HG02840 (cell line): ENCODE measurements around the gene GNAI1.
"Not testable (repeated sequence)": the region's sequence is repeated elsewhere in the genome, so short reads cannot be mapped to it uniquely, and the experiment has no call there.

ENCODE experiments used
- ATAC-seq: cut with Tn5 transposase; IDR thresholded peaks from one replicate; pipeline ENCODE4 v1.9.1; 2021; ENCODE audit warnings: mild to moderate bottlenecking, moderate library complexity, moderate number of reproducible peaks; ENCODE audit not compliant: unreplicated experiment, low FRiP score

Gene GNAI1

DNA sequence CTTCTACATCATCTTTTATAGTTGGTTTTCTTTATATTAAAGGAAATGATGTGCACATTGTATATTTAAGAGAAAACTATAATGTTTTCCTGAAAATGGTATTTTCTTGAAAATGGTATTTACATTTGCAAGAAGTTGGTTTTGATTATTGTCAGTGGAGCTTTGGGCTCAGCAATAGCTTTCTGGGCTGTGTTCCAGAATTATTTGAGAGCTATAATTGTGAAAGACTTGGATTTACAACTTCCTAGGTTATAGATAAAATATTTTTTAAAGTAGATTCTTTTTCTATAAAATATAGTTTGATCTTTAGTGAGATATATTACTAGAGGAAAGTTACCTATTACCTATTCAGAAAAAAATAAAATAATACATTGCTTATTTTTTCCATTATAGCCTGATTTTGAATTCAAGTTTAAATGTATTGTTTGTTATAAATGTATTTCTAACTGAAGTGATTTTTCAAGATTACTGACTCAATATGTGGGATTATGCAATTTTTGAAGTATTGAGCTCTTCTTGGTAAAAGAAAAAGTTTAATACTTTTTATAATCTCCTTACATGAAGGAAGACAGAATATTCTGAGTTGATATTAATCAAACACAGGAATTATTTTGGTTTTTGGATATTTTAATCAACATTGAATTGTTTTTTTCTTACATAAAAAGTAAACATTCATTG is 20.2 kb downstream of the GNAI1 start:
- no peak for ATAC-seq

DNA sequence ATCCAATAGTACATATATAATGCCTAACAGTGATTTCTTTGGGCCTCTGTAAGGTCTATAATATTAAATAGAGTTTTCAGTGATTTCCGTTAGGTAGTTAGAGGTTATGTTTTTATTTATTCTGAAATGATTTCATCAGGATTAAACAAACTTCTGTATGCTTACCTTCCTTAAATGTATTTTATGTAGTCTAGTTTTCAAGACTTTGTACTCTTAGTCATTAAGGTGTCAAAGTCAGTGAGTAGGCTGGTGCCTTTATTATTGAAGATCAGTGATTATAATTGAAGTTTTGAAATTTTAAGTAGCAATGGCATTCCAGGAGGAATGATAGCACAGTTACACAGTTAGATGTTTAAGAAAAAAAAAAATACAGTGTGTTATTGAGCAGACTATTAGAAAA is 20.7 kb downstream of the GNAI1 start:
- ATAC-seq = no peak

DNA sequence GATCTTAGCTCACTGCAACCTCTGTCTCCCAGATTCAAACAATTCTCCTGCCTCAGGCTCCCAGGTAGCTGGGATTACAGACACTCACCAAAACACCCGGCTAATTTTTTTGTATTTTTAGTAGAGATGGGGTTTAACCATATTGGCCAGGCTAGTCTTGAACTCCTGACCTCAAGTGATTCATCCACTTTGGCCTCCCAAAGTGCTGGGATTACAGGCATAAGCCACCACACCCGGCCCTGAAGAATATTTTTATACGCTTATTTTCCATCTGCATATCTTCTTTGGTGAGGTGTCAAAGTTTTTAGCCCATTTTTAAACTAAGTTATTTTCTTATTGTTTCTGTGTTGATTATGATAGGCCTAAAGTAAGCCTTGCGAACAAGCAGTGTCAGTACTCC is 23.1 kb downstream of the GNAI1 start:
- ATAC-seq = not testable (repeated sequence)

DNA sequence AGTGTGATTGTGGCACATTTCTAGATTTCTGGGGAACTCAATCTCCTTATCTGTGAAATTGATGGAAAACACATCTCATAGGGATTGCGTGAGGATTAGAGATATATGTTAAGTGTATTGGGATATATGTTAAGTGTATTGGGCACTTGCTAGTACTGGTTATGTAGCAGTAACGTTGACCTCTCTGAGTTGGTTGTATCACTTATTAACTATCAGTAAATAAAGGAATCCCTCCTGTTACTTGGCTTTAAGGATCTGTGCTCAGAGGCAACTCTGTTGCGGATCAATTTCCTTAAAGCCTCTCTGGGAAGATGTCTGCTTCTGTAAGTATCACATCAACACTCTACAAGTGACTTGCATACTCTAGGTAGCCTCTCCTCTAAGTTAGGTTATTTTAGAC is 25.2 kb downstream of the GNAI1 start:
- ATAC-seq = no peak

DNA sequence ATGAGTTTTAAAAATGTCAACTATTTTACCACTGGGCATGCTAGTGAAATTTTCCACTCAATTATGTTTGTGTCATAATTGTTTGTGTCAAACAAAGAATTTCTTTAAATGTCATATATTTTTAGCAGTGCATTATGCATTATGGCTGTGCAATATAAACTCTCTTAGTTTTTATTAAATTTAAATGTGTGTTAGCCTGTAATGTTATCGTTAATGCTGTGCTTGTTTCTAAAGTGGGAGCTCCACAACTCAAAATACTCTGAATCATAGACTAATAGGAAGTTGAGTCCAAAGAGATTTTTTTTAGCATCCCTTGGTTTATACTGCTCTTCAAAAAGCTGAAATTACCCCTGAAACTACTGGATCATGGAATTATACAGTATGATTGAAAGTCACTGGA is 26.8 kb downstream of the GNAI1 start:
- ATAC-seq = no peak

DNA sequence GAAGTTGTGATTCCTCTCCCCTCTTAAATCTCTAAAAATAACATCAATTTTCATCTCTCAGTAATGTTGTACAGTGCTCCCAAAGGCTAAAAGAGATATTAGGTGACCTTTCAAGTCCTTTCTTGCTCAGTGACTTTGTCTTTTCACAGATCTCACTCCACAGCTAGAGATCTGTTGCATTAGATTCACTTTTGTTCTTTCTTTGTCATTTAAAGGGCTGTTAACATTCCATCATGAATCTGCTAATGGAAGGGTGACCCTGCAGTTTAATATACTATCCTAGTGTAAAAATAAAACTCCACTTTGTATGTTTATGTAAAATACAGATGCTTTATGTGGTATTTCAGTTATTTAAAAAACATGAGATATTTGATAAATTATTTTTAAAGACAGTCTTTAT is 30.5 kb downstream of the GNAI1 start:
- no peak for ATAC-seq

DNA sequence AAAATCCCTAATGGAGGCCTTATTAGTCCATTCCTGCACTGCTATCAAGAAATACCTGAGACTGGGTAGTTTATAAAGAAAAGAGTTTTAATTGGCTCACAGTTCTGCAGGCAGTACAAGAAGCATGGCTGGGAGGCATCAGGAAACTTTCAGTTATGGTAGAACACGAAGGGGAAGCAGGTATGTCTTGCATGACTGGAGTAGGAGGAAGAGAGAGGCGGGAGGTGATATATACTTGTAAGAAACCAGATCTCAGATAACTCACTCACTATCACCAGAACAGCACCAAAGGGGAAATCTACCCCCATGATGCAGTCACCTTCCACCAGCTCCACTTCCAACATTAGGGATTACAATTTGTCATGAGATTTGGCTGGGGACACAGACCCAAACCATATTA is 35.8 kb downstream of the GNAI1 start:
- ATAC-seq = no peak

DNA sequence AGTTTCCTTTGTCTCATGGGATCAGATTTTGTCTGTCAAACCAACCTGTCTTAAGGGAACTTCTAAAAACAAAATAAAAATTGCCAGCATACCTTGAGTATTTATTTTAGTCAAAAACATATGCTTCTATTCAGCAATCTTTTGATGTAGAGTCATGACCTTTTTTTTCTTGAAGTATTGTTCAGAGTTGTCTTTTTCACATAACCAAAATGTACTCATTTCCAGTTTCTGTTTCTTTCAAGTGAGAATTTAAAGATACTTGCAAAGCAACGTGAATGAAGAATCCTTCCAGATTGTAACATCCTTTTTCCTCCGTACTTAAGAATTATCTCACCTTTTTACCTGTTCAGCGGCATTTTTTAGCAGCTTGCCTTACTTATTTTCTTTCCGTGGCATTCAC is 37.8 kb downstream of the GNAI1 start:
- ATAC-seq = no peak

DNA sequence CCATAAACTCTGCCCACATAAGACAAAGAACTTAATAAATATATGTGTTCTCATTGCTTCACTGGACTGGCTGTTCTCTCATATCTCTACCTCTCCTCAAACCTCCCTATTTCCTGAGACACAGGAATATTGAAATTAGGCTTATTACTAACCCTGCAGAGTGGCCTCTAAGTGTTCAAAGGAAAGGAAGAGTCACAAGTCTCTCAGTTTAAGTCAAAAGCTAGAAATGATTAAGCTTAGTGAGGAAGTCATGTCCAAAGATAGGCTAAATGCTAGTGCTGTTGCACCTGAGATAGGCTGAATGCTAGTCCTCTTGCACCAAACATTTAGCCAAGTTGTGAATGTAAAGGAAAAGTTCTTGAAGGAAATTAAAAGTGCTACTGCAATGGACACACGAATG is 41.1 kb downstream of the GNAI1 start:
- no peak for ATAC-seq

DNA sequence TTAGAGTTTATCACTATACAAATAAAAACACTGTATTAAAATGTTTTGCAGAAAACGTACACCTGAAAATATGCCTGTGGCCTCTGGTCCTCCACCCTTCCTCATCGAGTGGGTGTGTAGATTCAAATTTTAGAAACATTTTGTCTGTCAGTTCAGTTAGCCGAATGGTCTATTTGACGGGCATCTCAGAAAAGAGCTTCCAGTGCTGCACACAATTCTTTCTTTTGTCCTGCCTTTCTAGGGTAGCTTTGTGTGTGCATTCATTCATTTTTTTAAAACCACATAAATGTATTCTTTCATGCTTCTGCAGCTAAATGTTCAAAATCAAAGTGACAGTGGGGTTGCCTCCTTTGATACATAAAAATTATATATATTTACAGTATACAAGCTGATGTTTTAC is 46.8 kb downstream of the GNAI1 start:
- ATAC-seq = no peak

DNA sequence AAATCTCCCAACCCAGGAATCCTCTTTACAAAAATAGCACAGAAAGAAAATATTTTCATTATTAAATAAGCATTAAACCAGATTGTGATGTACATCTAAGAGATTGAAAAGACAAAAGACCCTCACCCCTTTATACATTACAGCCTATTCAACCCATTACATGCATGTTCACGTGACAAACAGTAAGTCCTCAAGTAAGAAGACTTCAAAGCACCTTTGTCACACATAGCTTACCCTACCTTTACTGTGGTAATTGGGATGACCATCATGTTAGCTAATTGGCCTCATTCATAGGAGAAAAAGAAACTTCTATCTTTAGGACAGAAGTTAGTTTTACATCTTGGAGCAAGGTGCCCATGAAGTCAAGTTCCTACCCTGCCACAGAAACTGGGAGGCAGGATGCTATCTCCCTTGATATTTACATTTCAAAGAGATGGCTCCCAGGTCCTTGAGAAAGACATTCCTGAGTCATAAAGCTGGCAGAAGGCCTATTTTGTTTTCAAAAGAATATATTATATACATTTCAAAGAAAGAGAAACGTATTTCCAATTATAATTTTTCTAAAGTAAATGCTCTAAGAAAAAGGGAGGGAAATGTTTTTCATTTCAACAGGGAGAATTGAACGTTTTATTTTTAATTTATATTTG is 48.1 kb downstream of the GNAI1 start:
- no peak for ATAC-seq

DNA sequence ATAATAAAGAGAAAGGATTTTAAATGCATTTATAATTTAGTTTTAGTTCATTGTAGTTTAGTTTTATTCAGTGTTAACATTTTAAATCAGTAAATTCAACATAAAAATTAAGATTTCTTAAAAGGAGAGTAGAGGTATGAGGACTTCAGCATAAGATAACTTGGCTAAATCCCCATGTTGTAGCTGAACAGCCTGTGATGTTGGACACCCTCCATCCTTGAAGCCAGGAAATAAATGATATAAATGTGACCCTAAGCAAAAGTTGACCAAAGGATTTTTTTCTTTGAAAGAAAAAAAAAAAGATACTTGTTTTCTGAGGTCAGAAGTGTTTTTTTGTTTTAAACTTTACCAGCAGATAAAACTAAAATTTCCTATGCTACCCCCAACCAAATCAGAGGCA is 48.7 kb downstream of the GNAI1 start:
- no peak for ATAC-seq

DNA sequence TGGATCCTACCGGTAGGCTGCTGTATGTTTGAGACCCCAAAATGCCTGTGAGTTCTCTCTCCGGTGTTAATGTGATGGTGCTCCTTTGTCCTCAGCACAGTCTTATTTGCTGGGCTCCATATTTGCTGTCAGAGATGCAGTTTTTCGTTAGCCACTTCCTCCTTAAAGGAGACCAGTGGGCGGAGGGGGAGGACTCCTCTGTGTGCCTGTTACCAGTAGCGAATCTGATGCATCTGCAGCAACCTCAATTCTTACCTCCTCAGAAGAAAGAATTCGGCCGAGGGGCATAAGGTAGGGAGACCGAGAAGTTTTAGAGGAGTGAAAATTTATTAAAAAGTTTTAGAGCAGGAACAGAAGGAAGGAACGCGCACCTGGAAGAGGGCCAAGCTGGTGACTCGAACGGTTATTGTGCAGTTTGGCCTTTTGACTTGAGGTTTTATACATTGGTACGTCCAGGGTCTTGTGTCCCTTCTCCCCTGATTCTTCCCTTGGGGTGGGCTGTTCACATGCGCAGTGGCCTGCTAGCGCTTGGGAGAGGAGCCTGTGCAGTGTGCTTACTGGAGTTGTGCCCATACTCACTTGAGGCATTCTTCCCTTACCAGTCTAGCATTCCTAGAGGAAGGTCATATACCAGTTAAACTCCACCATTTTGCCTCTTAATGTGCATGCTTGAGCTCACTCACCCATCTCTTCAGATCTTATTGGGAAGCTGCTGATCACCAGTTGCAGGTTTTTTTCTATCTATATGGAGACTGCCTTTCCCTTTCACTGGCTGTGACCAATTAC is 49.5 kb downstream of the GNAI1 start:
- no peak for ATAC-seq

DNA sequence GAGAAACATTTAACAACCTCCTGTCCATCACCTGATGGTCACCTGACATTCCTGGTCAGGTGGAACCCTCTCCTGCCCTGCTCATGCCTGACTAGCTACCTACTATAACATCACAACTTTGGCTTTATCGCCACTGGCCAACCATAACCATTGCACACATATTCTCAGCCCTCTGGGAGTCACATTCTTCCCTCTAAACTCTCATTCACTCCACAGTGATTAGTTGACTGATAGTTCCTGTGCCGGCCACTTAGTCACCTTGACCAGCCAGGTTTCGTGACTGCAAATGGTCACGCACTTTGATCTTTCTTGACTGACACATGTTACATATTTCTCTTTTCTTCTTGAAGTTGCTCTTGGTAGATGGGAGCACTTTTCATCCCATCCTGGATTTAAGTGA is 50.1 kb downstream of the GNAI1 start:
- ATAC-seq = no peak

DNA sequence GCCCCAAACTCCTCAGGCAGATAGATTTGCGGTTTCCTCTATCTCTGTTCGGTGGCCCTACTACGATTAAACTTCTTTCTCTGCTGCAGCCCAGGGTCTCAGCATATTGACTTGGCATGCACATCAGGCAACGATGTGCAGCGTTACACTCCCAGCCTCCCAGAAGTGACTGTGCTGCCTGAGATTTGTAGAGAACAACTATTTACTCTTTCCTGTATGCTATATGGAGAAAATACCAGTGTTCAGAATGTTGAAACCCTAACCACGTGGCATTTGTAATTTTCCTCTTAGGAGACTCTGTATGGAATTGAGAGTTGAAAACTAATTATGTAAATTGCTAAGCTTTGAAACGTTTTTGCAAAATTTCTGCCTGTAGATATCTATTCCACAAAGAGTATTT is 50.9 kb downstream of the GNAI1 start:
- ATAC-seq = no peak

DNA sequence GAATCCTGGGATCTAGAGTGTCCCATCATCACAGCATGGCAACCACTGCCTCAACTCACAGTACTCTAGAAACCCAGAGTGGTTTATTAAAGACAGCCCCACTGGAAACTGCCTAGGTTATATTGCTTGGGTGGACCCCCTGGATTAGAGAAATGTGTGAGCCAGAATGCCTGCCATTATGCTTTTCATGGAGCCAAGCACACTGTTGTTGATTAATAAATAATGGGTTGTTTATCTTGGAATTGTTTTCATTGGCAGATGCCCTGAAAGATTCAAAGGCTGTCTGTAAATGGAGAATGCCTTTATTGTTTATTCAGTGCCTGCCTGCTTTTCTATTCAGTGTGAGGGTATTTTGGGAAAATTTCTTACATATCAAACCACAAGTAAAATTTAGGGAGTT is 52.1 kb downstream of the GNAI1 start:
- ATAC-seq = no peak

DNA sequence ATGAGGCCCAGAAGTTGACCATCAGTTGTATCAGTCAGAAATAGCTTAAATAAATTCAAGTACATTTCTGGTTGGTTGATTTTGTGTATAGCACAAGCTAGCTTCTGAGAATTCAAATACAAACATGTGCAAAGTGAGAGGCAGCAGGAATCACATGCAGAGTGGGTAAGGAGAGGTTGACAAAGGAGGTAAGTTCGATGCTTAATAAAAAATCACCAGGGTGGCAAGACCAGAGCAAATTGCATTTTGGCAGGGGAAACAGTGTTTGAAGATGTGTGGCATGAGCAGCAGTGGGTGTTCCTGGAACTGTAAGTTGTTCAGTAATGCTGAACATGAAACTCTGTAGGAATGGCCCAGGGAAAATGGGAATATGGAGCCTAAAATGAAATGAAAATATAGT is 52.6 kb downstream of the GNAI1 start:
- ATAC-seq = no peak

DNA sequence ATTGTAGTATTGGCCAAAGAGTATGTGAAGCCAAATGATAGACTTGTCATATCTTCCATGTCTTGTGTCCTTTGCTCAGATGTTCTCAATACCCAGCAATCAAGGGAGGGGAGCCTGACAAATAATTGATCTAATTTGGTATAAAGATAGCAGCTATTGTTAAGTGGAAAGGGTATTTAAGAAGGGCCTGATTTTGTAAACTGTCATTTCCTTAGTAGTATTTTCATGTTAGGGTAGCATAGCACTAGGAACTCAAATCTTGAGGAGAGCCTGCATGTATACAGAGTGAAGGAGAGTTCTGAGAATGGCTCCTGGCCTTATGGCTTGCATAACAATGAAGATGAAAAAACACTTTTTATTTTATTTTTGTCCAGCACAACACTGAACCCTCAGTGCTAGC is 53.1 kb downstream of the GNAI1 start:
- ATAC-seq = no peak

DNA sequence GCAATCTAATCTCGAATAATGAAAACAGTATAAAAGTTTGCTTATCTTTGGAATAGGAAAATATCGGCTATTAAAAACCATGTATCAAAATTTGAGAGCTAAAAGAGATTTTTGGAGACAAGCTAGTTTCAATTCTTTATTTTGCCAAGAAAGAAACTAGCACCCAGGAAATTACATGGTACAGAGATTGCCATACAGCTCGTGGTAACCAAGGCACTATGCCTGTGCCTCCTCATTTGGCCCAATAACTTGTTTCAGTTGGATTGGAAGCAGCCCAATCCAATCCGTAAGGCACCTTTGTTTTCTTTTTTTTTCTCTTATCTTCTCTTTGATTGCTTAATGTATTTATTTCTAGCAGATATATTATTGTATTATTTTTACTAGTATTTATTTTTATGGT is 55.0 kb downstream of the GNAI1 start:
- no peak for ATAC-seq

DNA sequence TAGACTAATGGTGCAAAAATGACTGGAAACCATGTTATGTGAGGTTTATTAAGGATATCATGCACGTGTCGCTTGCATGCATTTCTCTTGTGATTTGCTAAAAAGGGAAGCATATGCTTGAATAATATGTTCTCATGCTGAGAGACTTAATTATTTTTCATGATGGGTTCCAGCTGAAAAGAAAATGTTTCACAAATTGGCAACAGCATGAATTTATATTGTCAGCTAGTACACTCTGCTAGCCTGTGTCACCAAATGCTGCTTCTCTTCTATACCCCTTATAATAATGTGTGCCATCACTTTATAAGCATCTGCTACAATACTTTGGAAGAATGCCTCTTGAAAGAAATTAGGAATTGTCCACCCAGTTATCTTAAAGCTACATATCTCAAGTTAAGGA is 63.0 kb downstream of the GNAI1 start:
- ATAC-seq = no peak

DNA sequence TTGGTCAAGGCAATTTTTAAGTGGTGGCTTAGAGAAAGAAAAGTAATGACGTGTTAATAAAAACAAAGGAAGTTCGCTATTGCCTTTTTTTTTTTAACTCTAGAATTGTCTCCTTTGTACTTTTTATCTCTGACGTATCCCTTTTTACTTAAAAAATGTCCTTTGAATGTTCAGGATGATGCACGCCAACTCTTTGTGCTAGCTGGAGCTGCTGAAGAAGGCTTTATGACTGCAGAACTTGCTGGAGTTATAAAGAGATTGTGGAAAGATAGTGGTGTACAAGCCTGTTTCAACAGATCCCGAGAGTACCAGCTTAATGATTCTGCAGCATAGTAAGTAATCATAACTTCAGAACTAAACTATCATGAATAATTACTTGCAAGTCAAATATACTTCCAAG is 64.4 kb downstream of the GNAI1 start:
- ATAC-seq = no peak

DNA sequence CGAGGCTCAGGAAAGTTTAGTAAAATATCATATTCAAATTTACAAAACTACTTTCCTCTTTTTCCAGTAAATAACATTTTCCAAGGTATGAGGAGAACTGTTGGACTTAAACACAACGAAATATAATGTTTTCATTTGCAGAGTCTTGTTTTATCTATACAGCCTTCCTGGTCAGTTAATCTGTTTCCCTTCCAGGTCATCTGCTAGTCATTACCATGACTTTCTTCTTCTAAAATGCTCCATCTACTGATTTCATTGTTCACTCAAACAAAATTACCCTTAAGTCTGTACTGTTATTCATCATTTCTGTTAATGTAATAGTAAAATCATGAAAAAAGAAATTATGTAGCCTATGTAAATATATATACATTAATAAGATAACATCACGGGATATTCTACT is 69.8 kb downstream of the GNAI1 start:
- ATAC-seq = no peak
